A673 (cell line): ENCODE measurements around the gene IFT74. TPM values are rescaled to one million over a fixed set of nuclear protein-coding genes. Genes with fewer than 3 reads are reported as not detected.

ENCODE experiments used
- BruUV-seq: library from RNA; stranded (reverse); fragments of 400-500 nt; replicated peaks from 2 replicates; lab custom pipeline; 2021; lab: Mats Ljungman, UMichigan
- CTCF ChIA-PET: fragments of 300-600 bp; sonication (Branson Sonifier 250); formaldehyde crosslinking; loops from one replicate; lab custom pipeline; 2022; ENCODE audit warnings: antibody characterized with exemption; lab: Charles Lee
- POLR2A ChIA-PET: fragments of 300-600 bp; sonication (Branson Sonifier 250); formaldehyde crosslinking; loops from one replicate; lab custom pipeline; 2022; ENCODE audit warnings: antibody characterized with exemption; ENCODE audit not compliant: low non-redundant PET; lab: Charles Lee
- DNase-seq: peaks from one replicate; pipeline ENCODE4 v3.0.0-alpha.2; 2015; ENCODE audit warnings: low spot score
- H3K27ac ChIP-seq: fragments of 200-600 bp; sonication (generic); 2 replicates; pipeline ENCODE4 v1.5.1; 2016; ENCODE audit warnings: mixed run types, low read depth, mild to moderate bottlenecking, mixed read lengths, antibody characterized with exemption, low read length; ENCODE audit not compliant: poor library complexity, severe bottlenecking
- H3K27me3 ChIP-seq: fragments of 200-600 bp; sonication (generic); replicated peaks from 2 replicates; pipeline ENCODE4 v1.6.1; 2017; ENCODE audit warnings: mixed run types, low read depth, mild to moderate bottlenecking, mixed read lengths, antibody characterized with exemption, low read length; ENCODE audit not compliant: insufficient read depth, poor library complexity
- H3K36me3 ChIP-seq: fragments of 200-600 bp; sonication (generic); 2 replicates; pipeline ENCODE4 v1.6.1; 2016; ENCODE audit warnings: mixed run types, mild to moderate bottlenecking, mixed read lengths, antibody characterized with exemption, low read length; ENCODE audit not compliant: insufficient read depth, poor library complexity, severe bottlenecking
- H3K4me1 ChIP-seq: fragments of 200-600 bp; sonication (generic); 2 replicates; pipeline ENCODE4 v1.6.1; 2017; ENCODE audit warnings: mixed run types, mild to moderate bottlenecking, mixed read lengths, antibody characterized with exemption, low read length; ENCODE audit not compliant: insufficient read depth, poor library complexity, severe bottlenecking
- H3K4me3 ChIP-seq: fragments of 200-600 bp; sonication (generic); 2 replicates; pipeline ENCODE4 v1.5.1; 2016; ENCODE audit warnings: low read depth, mixed run types, mild to moderate bottlenecking, mixed read lengths, low read length; ENCODE audit not compliant: poor library complexity, severe bottlenecking
- H3K9me3 ChIP-seq: fragments of 200-600 bp; sonication (generic); 2 replicates; pipeline ENCODE4 v1.6.1; 2016; ENCODE audit warnings: mixed run types, low read depth, mild to moderate bottlenecking, mixed read lengths, antibody characterized with exemption, low read length; ENCODE audit not compliant: poor library complexity, severe bottlenecking
- EZH2 ChIP-seq: fragments of 200-600 bp; sonication (generic); IDR thresholded peaks from 2 replicates; pipeline ENCODE4 v1.6.1; 2017; ENCODE audit warnings: borderline replicate concordance, low read depth, mild to moderate bottlenecking, mixed read lengths, antibody characterized with exemption, low read length; ENCODE audit not compliant: poor library complexity, severe bottlenecking
- intact Hi-C: fragments of 100-400 bp; cut with micrococcal nuclease; formaldehyde crosslinking; loops from one replicate; pipeline ENCODE4 v1.10.0; 2022; ENCODE audit not compliant: unreplicated experiment
- total RNA-seq: library from RNA; stranded (reverse); gene quantifications from 2 replicates; pipeline ENCODE4 v1.2.3, GENCODE V29; 2021
- TF ChIP-seq, protein P1 (sequence below): fragments of 300-800, 200-600 bp; sonication (generic); conservative IDR thresholded peaks from 2 replicates; pipeline ENCODE4 v1.5.1; 2017; ENCODE audit warnings: low read depth, mild to moderate bottlenecking, antibody characterized with exemption, low read length, moderate library complexity, mixed read lengths

The IFT74 gene
- total RNA-seq, 1 experiment from 2014 or later = 9.3 TPM

DNA sequence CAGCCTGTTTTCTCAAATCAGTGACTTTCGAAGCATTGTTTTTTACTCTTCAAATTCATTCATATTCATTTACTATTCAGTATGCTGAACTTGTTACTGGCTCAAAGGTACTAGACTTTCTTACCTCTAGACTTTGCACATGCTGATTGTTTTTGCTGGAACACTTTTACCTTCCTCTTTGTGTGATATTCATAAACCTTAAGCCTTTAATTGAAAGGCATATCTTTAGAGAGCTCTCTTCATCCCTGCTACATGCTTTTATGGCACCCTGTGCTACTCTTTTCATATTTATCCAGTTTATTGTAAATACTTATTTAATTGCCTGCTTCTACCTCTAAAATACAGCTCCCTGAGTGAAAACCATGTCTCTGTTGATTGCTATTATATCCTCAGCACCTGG lies 97.9 kb downstream of the IFT74 start:
- Histone ChIP-seq H3K36me3 (no peaks in the 10 kb centered on the region), H3K27me3 (no peaks in the 10 kb centered on the region), H3K4me3 (no peak overlapping the region), H3K4me1 (no peaks in the 10 kb centered on the region), H3K27ac (no peak overlapping the region), H3K9me3 (no peaks in the 10 kb centered on the region)
- ChIA-PET POLR2A (no interaction called here), CTCF (no interaction called here)
- no peak for DNase-seq
- BruUV-seq = no TSS peak
- TF ChIP-seq, protein P1, sequence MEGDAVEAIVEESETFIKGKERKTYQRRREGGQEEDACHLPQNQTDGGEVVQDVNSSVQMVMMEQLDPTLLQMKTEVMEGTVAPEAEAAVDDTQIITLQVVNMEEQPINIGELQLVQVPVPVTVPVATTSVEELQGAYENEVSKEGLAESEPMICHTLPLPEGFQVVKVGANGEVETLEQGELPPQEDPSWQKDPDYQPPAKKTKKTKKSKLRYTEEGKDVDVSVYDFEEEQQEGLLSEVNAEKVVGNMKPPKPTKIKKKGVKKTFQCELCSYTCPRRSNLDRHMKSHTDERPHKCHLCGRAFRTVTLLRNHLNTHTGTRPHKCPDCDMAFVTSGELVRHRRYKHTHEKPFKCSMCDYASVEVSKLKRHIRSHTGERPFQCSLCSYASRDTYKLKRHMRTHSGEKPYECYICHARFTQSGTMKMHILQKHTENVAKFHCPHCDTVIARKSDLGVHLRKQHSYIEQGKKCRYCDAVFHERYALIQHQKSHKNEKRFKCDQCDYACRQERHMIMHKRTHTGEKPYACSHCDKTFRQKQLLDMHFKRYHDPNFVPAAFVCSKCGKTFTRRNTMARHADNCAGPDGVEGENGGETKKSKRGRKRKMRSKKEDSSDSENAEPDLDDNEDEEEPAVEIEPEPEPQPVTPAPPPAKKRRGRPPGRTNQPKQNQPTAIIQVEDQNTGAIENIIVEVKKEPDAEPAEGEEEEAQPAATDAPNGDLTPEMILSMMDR = no peak
- TF ChIP-seq EZH2 = no peak
- intact Hi-C loops = no loop called here

GRCh38 chr9:27054841-27055240 lies 98.6 kb downstream of the IFT74 start:
- POLR2A ChIA-PET = no interaction called here
- intact Hi-C loops = no loop called here
- Histone ChIP-seq H3K4me3 (no peak overlapping the region), H3K27me3 (no peaks in the 10 kb centered on the region), H3K4me1 (peaks cover 6% of the 10 kb centered on the region), H3K36me3 (no peaks in the 10 kb centered on the region), H3K27ac (no peak overlapping the region), H3K9me3 (no peaks in the 10 kb centered on the region)
- CTCF ChIA-PET = no interaction called here
- DNase-seq = no peak
- no TSS peak for BruUV-seq
- TF ChIP-seq EZH2 = no peak
- TF ChIP-seq, protein P1 = no peak

DNA sequence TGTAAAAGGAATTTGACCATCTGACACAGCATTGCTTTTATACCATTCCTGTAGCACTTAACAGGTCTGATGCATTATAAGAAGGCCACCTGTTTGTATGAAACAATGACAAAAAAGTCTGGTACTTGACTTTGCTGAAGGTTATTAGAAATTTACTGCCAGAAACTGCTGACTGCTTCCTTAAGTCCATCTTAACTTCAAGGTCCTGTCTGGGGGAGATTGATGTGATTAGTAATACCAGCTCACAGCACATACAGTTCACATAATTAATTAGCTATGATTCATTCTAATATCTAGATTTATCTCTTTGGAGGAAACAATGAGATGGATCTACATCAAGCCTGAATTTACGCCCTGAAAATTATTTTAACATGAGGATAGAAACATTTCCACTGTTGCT lies 103.2 kb downstream of the IFT74 start:
- intact Hi-C loops = no loop called here
- H3K27me3 ChIP-seq = no peaks in the 10 kb centered on the region
- H3K9me3 ChIP-seq = no peaks in the 10 kb centered on the region
- DNase-seq = no peak
- POLR2A ChIA-PET = no interaction called here
- no peak overlapping the region for H3K4me3 ChIP-seq
- CTCF ChIA-PET = no interaction called here
- H3K4me1 ChIP-seq = peaks cover 6% of the 10 kb centered on the region
- no peak for TF ChIP-seq EZH2
- TF ChIP-seq, protein P1 = no peak
- no peaks in the 10 kb centered on the region for H3K36me3 ChIP-seq
- no TSS peak for BruUV-seq
- H3K27ac ChIP-seq = no peak overlapping the region
